Measurements from ENCODE around the gene SUCLG1.
A peak's percentile ranks its signal among the peaks of the same experiment; 100 is the strongest.

The SUCLG1 gene

DNA sequence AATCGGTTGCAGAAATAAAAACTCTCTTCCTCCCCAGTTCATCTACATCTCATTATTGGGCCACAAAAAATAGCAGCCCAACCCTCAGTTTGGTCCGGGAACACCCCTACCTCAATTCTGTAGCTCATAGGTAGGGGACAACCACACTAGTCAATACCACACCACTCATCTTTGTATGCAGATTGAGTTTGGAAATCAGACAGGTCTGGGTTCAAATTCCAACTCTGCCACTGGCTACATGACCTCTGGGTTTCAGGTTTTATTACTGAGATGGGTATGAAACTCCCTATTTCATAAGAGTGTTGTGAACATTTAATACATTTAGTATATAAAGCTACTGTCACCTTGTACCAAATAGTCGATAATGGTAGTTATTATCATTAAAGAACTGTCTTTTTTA is 2.2 kb upstream of the SUCLG1 start:
- no peak for DNase-seq (ENCODE audit: low spot score)

DNA sequence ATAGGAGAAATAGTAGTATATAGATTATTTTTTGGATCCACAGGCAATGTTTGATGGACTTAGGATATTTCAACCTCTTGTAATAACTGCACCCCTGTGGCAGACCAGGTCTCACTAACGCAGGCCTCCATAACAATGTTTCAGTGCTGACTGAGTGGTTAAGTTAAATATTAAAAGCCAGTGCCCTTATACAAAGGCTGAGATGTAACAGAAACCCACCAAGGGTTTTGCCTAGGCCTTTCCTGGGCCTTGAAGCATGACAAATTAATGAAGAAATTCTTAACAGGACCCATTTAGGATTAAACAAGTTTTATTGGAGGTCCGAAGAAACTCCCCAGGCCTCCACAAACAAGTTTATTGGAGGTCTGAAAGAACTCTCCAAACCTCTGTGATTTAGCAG is 1.6 kb upstream of the SUCLG1 start:
- DNase-seq (ENCODE audit: low spot score): no peak

DNA sequence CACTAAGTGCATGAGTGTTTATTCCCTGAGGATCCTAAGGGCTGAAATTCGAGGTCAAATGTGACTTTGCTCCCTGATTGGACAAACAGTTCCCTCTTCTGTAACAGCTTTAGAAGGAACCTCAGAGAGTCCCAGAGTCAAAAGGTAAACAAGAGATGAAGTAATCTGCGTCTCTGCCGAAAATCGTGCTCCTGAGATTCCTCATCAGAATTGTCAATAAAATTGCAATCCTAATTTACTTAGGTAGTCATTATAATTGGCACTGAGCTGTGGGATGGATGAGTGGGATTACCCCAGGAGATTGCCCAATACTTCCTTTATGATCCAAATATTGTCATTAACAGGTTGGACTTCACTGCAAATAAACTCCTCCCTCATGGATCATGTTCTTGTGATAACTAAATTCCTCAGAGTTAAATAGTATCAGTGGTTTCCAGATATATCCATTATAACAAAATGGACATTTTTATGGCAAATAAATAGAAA is 907 bp upstream of the SUCLG1 start:
- peak; percentile 14 for DNase-seq (ENCODE audit: low spot score)

DNA sequence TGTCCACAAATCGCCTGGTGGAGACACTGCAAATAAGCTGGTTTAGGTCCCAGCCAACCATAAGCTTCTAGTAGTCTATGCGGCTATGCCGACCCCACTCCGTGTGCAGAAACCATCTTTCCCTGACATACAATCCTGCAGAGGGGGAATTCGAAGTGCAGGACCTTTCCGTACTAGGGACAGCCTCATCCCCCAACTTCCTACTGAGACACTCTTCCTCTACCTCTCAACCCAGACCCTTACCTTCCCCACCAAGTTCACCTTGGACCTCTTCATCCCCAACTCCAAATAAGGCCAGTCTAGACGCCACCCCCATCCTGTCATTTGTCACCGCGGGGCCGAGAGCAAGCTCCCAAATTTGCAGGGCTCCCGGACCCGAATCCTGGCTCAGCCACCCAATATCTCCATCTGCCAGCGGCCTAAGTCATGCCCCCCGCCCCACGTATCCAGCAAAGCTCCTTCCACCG is 496 bp downstream of the SUCLG1 start:
- DNase-seq (ENCODE audit: low spot score): peak; percentile 18

DNA sequence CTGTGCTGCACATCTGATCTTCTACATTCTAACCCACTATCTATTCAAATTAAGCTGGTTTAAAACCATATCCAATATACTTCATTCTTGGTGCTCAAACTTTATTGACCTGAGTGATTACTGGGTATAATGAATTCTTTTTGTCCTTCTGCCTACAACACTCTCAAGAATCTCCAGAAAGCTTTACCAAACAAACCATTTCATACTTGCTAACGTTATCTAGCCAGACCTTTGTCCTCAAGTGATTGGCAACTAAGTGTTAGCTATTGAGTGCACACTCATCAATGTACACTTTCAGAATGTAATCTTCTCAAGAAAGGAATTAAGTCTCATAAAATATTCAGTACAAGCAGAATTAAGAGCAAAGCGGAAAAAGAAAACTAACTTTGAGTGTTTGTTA is 1.4 kb downstream of the SUCLG1 start:
- no peak for DNase-seq (ENCODE audit: low spot score)

DNA sequence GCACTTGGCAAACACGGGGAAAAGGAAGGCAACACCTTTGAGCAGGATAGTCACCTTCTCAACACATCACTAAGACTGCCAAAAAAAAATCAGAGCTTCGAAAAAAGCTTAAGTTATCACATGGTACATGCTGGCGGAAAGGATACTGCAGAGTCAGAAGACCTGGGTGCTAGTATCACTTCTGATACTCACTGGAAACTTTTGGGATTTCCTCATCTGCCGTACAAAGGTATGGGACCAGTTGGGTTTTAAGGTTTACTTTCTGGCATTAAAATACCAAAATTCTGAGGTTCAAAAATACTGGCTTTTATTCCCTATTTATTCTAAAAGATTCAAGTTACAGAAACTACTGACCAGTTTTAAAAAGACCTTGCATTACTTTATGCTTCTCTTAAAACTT is 2.9 kb downstream of the SUCLG1 start:
- no peak for DNase-seq (ENCODE audit: low spot score)

DNA sequence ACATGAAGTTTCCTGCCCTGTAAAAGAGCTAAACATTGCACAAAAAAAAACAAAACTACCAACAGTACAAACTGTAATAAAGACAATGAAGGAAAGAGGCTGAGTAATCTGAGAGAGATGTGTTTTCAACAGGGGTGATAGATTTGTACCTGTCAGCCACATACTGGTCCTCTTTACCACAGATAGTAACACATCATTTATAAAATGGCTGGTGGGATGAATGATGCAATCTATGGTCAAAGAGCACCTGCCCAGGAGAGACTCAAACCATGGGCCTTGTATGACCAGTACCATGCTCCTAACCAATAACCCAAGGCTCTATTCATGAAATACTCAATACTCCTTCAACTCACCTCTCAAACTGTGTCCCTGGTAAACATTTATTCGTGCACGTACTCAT is 4.5 kb downstream of the SUCLG1 start:
- DNase-seq (ENCODE audit: low spot score): no peak

DNA sequence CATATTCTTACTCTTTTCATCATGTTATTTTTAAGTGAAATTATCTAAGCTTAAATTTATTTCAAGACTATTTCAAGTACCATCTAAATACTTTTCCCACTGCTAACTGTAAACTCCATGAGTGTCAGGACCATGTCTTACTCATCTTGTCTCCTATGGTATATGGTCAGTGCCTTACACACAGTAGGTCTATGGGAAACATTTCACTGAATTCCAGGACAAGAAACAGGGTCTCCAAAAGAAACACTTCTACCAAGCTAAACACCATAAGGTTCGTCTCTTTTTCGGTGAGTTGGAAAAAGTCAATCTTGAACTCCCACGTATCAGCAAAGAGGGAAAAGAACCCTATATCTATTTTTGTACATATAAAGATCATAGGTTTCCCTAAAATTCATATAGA is 6.5 kb downstream of the SUCLG1 start:
- no peak for DNase-seq (ENCODE audit: low spot score)

DNA sequence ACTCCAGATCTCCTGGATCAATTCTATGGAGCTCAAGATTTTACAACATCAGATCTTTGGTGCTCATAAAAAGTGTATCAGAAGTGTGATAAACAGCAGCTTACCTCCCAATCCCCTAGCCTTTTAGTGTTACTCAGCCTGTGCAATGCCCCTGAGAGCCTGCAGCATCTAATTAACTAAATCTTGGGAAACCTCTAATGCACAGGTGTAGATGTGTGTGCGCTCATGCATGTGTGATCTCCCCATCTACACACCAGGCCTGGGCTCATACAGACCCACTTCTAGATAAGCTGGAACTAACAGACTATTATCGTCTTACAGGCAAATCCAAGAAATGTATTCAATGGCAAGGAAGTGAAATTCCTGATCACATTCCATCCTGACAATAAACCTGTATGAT is 7.5 kb downstream of the SUCLG1 start:
- DNase-seq (ENCODE audit: low spot score): no peak

DNA sequence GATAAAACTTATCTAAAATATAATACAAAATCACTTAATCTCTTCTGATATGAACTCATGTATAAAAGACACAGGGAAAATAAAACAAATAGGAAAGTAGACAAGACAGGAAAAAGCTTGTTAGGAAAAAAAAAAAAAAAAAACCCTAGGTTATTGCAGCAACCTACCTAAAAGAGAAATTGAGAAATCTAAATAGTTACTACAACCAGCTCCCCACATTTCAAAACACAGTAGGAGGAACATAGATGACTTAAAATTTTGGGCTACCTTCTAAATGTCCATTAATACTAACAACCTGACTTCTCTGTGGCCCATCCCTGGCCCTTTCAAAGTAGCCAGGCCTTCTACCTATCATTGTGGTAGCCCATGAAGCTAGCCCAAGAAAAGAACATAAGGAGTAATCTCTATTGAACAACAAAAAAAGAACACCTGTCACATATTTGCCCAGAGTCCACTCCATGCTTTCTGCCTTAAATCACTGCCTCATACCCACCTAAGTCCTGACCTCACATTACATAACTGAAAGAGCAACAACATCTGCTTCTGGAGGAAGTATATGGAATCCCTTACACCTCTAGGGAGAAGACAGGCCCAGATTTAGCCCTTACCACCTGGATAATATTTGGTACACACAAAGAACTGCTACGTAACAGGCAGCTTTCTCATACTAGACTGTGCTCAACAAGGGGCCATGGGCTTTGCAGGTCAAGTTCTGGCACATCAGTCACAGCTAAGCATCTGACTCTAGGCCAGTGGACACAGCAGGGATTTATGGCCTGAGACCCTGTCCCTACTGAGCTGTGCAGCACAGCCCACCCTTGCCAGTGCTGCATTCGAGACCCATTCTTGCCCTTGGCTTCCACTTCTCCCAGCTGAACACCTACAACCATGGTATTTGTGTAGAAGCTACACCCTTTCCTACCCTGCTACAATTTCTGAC is 8.5 kb downstream of the SUCLG1 start:
- DNase-seq (ENCODE audit: low spot score): no peak

DNA sequence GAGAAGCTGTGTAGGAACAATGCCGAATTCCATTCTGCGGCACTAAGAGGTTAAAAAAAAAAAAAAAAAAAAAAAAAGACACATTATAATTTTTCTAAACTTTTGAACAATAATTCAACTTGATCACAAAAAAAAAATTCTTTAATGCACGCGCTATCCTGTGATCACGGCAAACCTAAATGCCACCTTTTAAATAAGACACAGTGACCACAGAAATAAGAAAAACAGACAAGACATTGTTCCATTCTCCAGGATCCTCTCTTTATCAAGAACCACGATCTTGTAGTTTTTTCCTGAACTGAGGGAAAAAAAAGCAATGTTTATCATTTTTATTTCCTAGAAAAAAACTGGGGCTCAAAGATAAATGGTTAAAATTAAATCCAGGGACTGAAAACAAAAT is 9.4 kb downstream of the SUCLG1 start:
- no peak for DNase-seq (ENCODE audit: low spot score)

DNA sequence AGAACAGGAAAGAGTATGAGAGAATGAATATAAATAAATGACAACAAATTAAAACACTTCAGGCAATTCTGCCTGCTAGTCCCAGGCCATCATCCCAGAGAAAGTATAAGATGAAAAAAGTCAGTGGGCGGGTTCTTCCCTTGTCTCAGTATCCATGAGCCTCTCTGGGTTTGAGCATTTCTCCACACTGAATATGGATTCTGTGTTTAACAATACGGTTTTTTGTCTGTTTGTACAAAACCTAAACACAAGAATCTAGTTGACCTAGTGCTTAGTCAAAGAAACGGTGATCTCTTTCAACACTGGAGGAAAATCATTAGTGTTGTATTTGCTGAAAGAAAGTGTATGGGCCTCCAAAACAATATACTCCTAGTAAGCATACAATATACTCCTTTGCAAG is 10.0 kb downstream of the SUCLG1 start:
- DNase-seq (ENCODE audit: low spot score): no peak

DNA sequence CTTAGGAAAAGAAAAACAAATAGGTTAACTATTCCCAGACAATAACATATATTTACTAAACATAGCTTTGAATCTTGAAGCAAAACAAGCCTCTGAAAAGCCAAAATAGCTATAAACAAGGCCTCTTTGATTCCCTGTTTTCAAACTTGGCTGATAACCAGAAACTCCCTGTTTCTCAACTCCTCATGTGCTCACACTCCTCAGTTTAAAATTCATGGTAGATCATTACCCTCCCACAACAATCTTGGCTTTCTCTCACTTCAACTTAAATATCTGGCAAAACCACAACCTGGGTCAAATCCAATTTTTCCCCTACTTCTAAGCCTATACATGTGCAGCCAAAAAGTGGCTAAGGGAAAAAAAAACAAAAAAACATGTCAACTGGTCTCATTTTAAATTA is 15.6 kb downstream of the SUCLG1 start:
- DNase-seq (ENCODE audit: low spot score): no peak

DNA sequence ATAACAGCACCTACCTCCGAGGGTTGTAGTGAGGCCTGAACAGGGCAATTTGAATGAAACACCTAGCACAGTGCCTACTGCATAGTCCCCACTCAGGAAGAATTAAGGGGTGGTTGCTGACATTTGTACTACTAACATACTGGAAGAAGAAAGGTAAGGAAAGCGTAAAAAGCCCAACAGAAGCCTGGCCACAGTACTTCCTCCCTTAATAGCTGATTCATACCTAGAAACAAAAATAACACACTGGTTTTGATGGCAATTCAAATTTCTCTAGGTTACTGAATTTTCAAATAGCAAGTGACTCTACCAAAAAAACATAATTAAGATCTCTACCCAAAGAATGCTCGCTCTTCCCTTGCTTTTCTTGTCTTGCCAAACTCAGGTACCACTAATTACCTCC is 16.2 kb downstream of the SUCLG1 start:
- no peak for DNase-seq (ENCODE audit: low spot score)

DNA sequence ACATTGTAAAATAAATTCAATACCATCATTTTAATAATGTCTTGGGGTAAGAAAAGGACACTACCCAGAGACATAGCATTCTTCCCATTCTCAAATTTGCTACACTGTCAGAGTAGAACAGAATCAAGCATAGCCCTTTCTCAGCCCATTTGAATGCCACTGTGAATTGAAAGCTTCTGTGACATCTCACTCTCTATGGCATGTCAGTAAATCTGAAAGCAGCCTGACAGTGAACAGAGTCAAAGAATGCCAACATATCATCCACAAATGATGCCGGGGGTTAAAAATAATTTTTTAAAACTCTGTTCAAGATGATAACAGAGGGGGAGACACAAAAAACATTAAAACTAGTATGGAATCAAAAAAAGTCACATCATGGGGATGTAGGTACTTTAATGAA is 17.6 kb downstream of the SUCLG1 start:
- DNase-seq (ENCODE audit: low spot score): no peak

DNA sequence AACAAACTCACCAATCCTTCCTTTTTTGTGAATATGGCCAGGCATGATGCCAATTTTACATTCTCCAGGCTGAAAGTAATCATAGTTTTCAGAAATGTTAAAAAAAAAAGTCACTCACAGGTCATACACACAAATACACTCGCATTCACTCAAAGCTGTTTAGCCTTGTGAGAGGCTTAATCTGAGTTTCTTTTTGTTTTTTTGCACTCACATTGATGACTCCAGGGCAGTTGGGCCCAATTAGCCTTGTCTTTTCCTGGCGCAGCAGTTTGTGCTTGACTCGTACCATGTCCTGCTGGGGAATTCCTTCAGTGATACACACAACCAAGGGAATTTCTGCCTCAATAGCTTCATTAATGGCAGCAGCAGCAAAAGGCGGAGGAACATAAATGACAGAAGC is 18.0 kb downstream of the SUCLG1 start:
- no peak for DNase-seq (ENCODE audit: low spot score)

DNA sequence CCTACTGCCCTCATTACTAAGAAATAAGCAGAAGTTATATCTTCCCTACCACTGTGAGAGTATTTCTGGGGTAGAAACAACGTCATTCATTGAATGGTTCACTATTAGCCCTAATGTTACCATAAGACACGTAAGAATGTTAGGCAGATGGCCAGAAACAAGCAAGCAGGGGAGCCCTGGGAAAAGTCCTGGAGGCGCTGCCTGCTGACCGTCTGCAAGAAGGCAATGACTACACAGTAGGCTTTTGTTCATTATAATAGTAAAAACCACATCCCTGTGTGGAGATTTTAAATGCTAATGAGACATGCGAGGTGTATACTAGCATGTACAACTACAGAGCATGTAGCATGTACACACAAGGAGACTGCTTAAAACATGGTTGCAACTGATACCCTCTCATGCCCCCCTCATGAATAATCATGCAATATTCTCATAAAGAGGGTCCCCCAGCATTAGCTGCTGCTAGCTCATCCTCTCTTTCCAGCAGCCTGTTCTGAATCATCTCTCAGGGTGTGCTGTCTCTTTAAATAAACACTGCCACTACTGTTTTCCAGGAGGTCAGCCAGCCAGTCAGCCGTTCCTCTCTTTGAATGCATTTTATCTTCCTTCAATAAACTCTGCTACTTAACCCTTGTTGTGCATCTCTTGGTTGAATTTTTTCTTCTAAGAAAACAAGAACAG is 23.6 kb downstream of the SUCLG1 start:
- no peak for DNase-seq (ENCODE audit: low spot score)

DNA sequence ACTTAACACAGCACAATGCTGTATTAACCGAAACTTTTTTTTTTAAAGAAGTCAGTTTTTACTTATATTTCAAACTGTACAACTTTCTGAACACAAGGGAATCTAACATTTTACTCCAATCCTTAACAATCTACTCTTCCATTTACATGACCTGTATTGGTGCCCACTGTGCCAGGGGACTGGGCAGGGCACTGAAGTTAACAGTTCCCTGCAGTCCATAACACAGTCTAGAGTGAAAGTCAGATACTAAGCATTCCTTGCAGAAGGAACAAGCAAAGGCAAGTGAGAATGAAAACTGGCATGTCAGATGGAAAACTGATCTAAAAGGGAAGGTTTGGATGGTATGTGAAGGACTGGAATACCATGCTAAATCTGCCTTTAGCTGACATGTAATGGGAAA is 29.8 kb downstream of the SUCLG1 start:
- no peak for DNase-seq (ENCODE audit: low spot score)

DNA sequence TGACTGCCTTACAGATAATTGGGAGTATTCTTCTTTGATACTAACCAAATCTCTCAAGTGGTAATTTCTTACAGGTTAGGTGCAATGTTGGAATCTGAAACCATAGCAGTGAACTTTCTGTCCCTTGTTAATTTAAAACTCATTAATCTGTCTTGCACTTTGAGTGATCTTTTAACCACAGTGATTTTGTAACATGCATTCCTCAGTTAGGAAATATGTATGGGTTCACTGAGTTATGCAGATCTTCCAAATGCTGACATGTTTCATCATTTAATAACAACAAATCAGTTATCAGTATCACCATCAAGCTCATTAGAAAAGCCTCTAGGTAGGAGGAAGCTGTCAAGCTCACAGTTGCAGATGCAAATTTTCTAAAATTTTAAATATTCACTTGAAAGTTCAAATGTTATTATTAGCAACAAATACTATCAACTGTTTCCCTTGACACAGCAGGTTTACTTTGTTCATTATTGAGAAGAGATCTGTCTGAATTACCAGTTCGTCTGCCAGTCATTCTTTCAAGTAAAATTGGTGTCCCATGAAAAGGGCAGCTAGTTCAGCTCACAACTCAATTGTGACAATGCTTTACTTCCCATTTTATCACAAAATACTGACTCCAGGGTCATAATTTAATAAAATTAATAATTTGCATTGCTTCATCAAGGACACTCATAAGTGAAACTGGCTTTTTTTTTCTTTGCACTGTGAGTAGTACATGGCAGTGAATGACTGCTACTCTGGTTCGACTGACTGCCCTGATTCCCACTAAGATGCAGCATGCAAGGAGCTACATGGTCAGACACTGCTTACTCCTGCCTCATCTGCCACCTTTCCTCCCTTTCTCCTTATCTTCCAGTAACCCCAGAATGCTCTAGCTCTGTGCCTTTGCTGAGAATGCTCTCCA is 31.6 kb downstream of the SUCLG1 start:
- DNase-seq (ENCODE audit: low spot score): peak; percentile 2

DNA sequence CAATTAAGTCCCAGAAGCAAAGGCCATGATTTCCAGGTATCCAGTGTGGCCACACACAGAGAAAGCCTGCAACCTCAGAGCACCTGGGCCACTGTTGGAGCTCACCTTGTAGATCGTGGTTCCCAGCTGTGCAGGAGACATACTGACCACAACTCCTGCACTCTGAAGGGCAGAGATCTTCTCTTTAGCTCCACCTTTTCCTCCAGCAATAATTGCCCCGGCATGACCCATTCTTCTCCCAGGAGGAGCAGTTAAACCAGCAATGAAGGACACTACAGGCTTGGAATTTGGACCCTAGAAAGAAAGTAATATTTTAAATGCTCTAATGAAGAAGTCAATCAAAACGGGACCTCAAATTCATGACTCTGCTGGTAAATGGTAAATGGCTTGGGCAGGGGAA is 33.8 kb downstream of the SUCLG1 start:
- no peak for DNase-seq (ENCODE audit: low spot score)

DNA sequence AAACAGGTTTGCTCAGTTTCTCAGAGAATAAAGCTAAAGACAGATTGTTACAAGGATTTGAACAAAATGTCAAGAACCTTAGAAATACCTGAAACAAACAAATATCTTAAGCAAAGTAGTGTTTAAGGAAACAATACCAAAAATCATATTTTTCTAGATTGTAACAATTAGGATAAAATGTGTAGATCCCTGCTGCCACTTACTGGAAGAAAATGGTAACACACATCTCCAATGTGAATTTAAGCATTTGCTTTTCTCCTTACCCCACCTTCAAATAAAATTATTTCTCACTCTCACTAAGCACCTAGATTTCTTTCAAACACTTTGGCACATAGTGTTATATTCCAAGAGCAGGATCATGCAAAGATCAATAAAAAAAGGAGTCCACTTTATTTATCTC is 34.9 kb downstream of the SUCLG1 start:
- peak; percentile 17 for DNase-seq (ENCODE audit: low spot score)

DNA sequence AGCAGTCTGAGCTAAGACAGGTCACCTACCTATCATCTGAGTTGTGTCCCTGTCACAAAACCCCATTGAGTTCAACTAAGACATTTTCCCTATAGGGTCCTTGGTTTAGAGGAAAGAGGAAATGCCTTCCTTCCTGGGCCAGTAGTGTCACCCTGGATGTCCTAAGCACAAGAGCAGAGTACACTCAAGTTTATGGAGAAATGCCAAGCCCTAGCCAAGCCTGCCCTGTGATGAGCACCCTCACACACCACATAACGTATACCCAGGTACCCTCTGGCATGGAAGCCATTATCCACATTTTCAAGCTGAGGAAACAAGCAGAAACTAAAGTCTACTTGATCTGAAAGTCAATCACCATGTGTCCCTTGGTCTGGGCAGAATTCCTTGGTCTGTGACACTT is 37.3 kb downstream of the SUCLG1 start:
- no peak for DNase-seq (ENCODE audit: low spot score)

Data from SW480 (cell line).